GM21717 (cell line): ENCODE data around the gene MICALL1.
"Not testable (repeated sequence)": the region's sequence is repeated elsewhere in the genome, so short reads cannot be mapped to it uniquely, and the experiment has no call there.

Experiments used
- ATAC-seq: cut with Tn5 transposase; IDR thresholded peaks from one replicate; pipeline ENCODE4 v1.9.1; 2021; ENCODE audit warnings: mild to moderate bottlenecking, moderate library complexity; ENCODE audit not compliant: unreplicated experiment

Gene MICALL1

GRCh38 chr22:37926771-37927636, 20.9 kb downstream of the MICALL1 start:
- ATAC-seq: no peak

- no peak for ATAC-seq
These were observed 21.5 kb downstream of the MICALL1 start for GRCh38 chr22:37927637-37927936.

GRCh38 chr22:37929390-37929789, 23.3 kb downstream of the MICALL1 start:
- no peak for ATAC-seq

GRCh38 chr22:37930270-37930951, 24.3 kb downstream of the MICALL1 start:
- ATAC-seq: no peak

- ATAC-seq: no peak
These were observed 24.9 kb downstream of the MICALL1 start for GRCh38 chr22:37930952-37931440.

- no peak for ATAC-seq
These were observed 25.8 kb downstream of the MICALL1 start for GRCh38 chr22:37931893-37932389.

GRCh38 chr22:37932401-37932800, 26.3 kb downstream of the MICALL1 start:
- ATAC-seq: no peak

GRCh38 chr22:37932821-37933578, 26.9 kb downstream of the MICALL1 start:
- no peak for ATAC-seq

- ATAC-seq: peak; percentile 69
These were observed 27.7 kb downstream of the MICALL1 start for GRCh38 chr22:37933711-37934376.

GRCh38 chr22:37940698-37941376, 34.7 kb downstream of the MICALL1 start:
- no peak for ATAC-seq

GRCh38 chr22:37942133-37942532, 36.0 kb downstream of the MICALL1 start:
- no peak for ATAC-seq

- no peak for ATAC-seq
These were observed 37.2 kb downstream of the MICALL1 start for GRCh38 chr22:37943136-37943824.

- no peak for ATAC-seq
These were observed 37.7 kb downstream of the MICALL1 start for GRCh38 chr22:37943825-37944198.

- not testable (repeated sequence) for ATAC-seq
These were observed 38.3 kb downstream of the MICALL1 start for GRCh38 chr22:37944423-37944822.

- ATAC-seq: not testable (repeated sequence)
These were observed 41.2 kb downstream of the MICALL1 start for GRCh38 chr22:37947142-37947795.

- no peak for ATAC-seq
These were observed 45.2 kb downstream of the MICALL1 start for GRCh38 chr22:37951305-37951704.

GRCh38 chr22:37952629-37953028, 46.5 kb downstream of the MICALL1 start:
- not testable (repeated sequence) for ATAC-seq

- peak; percentile 30 for ATAC-seq
These were observed 47.0 kb downstream of the MICALL1 start for GRCh38 chr22:37953062-37953436.
